H54 (cell line): ENCODE data around the gene WDHD1.
"Not testable (repeated sequence)": the region's sequence is repeated elsewhere in the genome, so short reads cannot be mapped to it uniquely, and the experiment has no call there.

Experiments
- DNase-seq: peaks from one replicate; pipeline ENCODE4 v3.0.0; 2011; ENCODE audit warnings: low spot score, mixed read lengths; ENCODE audit not compliant: insufficient read length
- FAIRE-seq: peaks from 3 replicates; lab custom pipeline; 2011; peaks lifted over from hg19 to GRCh38; lab: Jason Lieb, UNC
- POLR2A ChIP-seq: IDR thresholded peaks from 2 replicates; pipeline ENCODE4 v1.6.1; 2011; ENCODE audit warnings: low read depth, mild to moderate bottlenecking, low read length

The WDHD1 gene

DNA sequence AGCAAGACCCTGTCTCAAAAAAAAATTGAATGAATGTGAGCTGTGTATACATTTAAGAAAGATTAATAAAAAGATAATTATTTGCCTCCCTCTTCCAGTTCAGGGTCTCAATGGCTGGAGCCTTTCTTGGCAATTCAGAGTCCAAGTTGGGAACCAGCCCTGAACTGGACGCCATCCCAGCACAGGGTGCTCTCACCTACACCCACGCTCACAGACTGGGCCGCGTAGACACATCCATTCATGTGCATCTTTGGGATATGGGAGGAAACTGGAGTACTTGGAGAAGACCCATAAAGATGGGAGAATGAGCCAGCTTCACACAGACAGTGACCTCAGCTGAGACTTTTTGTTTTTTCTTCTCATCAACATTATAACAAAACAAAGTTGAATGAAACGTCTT, 31.0 kb upstream of the WDHD1 start:
- TF ChIP-seq POLR2A = no peak
- no peak for DNase-seq
- FAIRE-seq = no peak

DNA sequence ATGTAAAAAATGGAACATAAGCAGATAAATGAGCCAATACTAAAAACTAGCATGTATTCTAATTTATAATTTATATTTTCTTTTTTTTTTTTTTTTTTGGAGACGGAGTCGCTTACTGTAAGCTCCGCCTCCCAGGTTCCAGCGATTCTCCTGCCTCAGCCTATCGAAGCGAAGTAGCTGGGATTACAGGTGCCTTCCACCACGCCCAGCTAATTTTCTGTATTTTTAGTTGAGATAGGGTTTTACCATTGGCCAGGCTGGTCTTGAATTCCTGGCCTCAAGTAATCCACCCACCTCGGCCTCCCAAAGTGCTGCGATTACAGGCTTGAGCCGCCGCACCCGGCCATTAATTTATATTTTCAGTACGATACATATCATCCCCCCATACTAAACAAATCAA, 27.2 kb upstream of the WDHD1 start:
- no peak for TF ChIP-seq POLR2A
- FAIRE-seq = no peak
- no peak for DNase-seq

DNA sequence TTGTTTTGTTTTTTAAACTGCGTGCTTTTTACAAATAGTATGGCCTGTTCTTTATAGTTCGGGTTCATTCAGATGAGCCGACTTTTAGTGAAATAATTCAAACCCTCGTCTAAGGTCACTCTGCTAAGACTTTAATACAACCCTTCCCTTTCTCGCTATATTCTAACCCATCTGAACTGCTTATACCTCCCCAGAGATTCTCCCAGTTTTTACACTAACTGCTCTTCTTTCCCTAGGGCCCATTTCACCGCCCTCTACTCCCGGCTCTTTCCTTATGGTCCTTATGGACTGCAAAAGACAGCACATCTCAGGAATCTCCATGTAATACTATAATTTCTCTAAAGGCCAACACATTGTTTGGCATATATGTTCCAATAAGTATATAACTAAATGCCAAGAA, 26.6 kb upstream of the WDHD1 start:
- DNase-seq (no peak), FAIRE-seq (no peak)
- TF ChIP-seq POLR2A = no peak

DNA sequence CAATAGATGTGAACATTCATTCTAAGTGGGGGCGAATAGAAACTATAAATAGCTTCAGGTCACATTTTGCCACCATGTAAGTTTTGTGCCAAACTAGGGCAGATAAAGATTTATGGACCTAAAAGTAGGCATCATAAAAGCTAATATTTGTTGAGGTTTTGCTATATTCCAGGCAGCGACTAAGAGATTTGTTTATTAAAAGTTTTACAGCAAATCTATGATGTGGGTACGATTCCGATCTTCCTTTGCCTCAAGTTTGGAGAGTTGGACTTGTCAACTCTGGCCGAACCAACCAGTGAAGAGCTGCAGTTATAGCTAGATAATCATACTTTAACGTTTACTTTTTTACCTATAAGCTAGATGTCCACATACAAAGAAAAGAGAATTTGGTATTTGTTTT, 26.1 kb upstream of the WDHD1 start:
- DNase-seq = no peak
- no peak for TF ChIP-seq POLR2A
- no peak for FAIRE-seq

DNA sequence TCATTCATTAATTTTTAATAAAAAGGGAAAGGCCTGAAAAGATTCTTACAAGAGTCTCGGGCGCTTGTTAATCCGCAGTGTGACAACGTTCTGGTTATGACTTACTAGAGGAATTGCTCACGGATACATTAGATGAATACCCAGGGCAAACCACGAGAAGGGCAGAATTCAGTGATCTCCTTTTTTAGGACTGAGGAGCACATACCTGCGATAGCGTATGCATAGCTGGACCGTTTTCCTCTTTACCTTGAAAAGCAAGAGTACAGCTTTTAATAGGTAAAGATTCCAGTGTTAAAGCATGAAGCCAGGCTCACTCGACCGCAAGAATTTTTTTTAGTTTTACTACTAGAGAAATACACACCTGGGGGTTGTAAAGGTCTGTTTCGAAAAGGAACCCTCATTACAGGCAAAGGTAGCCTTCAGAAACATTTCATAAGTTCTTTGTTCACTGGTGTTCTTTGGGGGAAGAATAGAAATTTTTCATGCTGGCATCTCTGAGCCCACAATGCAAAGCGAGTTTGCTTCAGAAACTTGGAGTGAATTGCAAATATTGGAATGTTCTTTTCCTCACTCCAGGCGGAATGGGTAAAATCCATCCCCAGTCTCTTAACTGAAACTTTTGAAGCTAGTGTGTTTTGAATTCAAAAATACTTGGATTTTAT, 25.5 kb upstream of the WDHD1 start:
- TF ChIP-seq POLR2A = no peak
- peak; percentile 20 for FAIRE-seq
- DNase-seq = no peak

DNA sequence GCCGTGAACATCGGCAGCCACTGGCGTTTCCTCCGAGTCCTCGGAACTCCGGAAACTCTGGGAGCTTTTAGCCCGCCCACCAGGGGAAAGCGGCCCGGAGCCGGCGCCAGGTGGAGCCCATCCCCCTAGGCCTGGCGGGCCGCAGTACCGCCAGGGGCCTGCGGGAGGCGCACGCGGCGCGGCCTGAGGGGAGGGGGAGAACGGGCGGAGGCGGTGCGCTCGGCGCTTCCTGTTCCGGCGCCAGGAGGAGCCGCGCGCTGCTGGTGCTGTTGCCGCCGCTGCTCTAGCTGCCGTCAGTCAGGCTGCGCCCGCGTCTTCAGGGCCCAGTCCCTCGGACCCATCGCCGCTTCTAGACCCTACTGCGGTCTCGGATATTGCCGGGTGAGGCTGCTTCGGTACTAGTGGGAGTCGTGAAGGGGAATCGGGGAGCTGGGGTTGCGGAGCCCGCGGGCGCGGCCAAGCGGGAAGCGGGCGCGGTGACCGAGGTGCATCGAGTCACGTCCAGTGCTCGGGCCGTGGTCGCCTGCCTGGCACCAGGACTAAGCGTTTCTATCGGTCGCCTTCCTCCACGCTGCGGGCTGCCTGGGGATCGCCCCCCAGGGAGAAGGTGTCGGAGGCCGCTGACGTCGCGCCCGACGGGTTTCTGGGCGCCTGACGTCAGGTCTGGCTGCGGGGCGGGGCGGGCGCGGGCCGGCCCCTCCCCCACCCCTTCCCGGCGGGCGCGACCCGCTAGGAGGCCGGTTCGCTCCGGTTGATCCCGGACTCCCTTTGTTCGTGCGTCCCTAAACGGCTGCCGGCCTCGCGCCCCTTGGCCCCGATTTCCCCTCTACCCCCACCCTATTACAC, 24.7 kb upstream of the WDHD1 start, which contains the start of gene MAPK1IP1L:
MAPK1IP1L (plus strand) TSS at position 225 of the 846 bp plus-strand sequence. CDS start 10,037 bp downstream, outside the sequence.
- peak; percentile 84 for TF ChIP-seq POLR2A
- DNase-seq (peak; percentile 66), FAIRE-seq (peak; percentile 89)

DNA sequence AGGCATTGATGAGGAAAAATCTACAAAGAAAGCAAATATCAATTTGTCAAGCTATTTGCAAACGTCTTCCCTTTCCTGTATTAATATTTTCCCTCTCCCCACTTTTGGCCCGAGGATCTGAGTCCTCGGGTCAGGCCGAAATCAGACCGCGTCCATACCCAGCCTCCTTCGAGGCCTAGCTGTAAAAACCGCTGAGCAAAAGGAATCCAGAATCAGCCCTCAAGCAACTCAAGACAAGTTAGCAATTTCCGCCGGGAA, 24.2 kb upstream of the WDHD1 start:
- no peak for FAIRE-seq
- TF ChIP-seq POLR2A = no peak

DNA sequence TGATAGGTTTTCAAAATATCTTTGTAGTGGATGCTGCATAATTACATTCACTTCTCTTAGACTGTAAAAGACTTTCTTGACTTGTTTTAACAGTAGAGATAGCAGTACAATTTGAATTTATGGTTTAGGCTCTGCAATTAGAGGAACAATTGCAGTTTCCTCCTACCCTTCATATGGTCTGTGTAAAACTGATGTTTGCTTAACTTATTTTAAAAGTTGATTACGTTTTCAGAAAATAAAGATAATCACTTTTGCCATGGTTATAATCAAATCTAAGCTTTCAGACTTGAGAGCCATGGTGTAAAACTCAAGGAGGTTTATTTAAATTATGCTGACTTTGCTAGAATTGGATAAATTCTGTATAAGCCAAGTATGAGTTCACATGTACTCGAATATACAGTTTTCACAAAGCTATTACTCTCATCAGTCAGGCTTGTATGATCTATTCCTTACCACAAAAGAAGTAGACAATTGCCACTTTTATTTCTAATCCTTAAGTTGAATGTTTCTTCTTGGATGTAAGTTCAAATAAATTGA, 22.1 kb upstream of the WDHD1 start:
- FAIRE-seq (no peak), DNase-seq (no peak)
- TF ChIP-seq POLR2A = no peak

More for the DNA sequence above, 24.2 kb upstream of the WDHD1 start:
- DNase-seq = no peak

DNA sequence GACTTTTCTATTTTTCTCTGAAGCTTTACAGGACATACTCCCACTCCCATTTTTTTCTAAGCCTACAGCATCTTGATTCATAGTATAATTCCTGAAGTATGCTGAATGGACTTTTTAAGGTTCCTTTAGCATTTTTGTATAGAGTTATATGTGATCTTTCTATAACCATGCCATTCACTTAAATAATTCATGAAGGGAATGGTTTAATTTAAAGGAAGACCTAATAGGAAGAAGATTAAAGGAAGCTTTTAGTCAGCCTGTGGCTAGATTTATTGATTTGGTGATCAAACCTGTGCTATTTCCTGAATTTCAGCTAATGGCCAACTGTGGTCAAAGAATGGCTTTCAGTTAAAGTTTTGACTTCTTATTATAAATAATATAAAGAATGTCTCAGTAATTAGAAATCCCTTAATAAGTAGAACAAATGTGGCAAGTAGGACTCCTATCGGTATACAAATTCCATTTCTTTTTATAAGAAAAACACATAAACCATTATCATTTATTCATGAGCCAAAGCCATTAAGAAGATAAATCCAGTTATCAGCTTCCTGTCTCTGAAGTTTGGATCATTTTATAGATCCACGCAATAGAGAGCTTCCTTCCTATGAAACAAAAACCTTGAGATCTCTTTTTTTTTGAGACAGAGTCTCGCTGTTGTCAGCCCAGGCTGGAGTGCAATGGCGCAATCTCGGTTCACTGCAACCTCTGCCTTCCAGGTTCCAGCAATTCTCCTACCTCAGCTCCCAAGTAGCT, 20.6 kb upstream of the WDHD1 start:
- no peak for TF ChIP-seq POLR2A
- DNase-seq (no peak), FAIRE-seq (no peak)

DNA sequence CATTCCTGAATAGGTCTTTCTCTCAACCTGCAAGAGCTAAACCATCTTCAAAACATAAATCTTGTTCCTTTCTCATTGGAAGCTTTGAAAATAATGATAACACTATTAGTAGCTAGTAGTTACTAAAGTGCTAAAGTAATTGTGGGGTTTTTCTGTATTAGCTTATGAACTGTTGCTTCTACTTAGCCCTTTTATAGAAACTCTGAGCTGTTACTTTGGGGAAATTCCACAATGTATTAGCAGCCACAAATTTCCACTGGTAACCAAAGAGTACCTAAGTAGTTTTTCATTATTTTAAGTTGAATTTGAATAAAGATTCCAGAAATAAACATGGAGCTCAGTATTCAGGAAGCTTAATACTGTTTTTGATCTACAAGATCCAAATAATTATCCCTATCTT, 18.2 kb upstream of the WDHD1 start:
- no peak for TF ChIP-seq POLR2A
- FAIRE-seq (no peak), DNase-seq (no peak)

DNA sequence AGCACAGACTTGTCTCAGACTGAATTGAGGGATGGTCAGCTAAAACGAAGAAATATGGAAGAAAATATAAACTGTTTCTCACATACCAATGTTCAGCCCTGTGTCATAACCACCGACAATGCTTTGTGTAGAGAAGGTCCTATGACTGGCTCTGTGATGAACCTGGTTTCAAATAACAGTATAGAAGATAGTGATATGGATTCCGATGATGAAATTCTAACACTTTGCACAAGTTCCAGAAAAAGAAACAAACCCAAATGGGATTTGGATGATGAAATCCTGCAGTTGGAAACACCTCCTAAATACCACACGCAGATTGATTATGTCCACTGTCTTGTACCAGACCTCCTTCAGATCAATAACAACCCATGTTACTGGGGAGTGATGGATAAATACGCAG, 16.6 kb upstream of the WDHD1 start:
- TF ChIP-seq POLR2A = no peak
- DNase-seq = no peak

DNA sequence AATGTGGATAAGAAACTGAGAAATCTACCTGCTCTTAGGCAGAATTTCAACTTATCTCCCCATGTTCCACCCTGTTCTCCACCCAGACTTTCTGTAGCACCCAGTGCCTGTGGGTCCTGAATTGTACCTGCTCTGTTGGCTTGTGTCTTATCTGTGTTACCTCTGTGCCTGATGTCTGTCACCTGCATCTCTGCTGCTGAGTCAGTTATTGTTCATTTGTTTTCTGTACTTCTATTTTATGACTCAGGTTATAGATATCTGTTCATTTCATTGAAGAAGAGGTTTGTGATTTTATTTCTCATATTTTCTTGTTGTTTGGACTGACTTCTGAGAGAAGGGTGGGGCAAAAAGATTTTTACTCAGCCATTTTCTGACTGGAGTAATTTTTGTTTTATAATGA, 11.8 kb upstream of the WDHD1 start:
- DNase-seq (no peak), FAIRE-seq (no peak)
- TF ChIP-seq POLR2A = no peak

More for the DNA sequence above, 16.6 kb upstream of the WDHD1 start:
- FAIRE-seq = no peak

DNA sequence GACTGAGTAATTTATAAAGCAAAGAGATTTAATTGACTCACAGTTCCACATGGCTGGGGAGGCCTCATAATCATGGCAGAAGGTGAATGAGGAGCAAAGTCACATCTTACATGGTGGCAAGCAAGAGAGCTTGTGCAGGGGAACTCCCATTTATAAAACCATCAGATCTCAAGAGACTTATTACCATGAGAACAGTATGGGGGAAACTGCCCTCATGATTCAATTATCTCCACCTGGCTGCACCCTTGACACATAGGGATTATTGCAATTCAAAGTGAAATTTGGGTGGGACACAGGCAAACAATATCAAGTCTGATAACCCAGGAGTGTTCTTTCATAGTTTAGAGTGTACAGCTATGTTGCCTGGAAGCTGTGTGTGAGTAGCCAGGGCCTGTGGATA, 11.1 kb upstream of the WDHD1 start:
- FAIRE-seq, DNase-seq: not testable (repeated sequence)

DNA sequence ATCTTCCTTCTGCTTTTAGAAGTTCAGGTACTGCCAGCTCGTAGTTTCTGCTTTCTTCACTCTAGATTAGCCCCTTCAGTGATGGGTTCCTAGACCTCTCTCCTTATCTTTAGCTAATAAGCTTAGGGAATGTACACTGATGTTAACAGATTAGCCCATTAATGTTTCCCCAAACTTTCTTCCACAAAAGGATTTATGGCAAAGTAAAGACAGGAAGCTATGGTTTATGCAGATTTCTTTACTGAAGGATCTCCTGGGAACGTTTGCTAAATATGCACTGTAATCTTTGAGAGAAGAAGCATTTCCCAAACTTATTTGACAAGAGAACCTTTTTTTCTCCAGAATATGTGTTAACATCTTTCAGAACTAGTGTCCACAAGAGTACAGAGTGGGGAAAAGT, 4.3 kb upstream of the WDHD1 start:
- DNase-seq = no peak
- no peak for FAIRE-seq
- no peak for TF ChIP-seq POLR2A
